C4-2B (cell line): ENCODE measurements around the gene TSEN54.

Experiments
- H3K27ac ChIP-seq: fragments of 450-650 bp; 2 replicates; pipeline ENCODE4 v1.5.1; 2017
- CTCF ChIP-seq: fragments of 450-650 bp; conservative IDR thresholded peaks from 2 replicates; pipeline ENCODE4 v1.5.1; 2017; ENCODE audit warnings: mild to moderate bottlenecking
- ZFX ChIP-seq: fragments of 450-650 bp; IDR thresholded peaks from 2 replicates; pipeline ENCODE4 v1.6.1; 2017

Gene TSEN54

GRCh38 chr17:75493476-75494129 lies 22.7 kb upstream of the TSEN54 start:
- H3K27ac ChIP-seq = no peak overlapping the region
- no peak for TF ChIP-seq CTCF
- no peak for TF ChIP-seq ZFX

GRCh38 chr17:75494326-75494877 lies 21.9 kb upstream of the TSEN54 start:
- no peak for TF ChIP-seq CTCF
- TF ChIP-seq ZFX = no peak
- no peak overlapping the region for H3K27ac ChIP-seq

GRCh38 chr17:75496005-75496404 lies 20.3 kb upstream of the TSEN54 start:
- TF ChIP-seq ZFX (no peak), CTCF (no peak)
- H3K27ac ChIP-seq = no peak overlapping the region

- H3K27ac ChIP-seq = no peak overlapping the region
- TF ChIP-seq ZFX = no peak
- no peak for TF ChIP-seq CTCF
Observed at GRCh38 chr17:75498039-75498725, 18.1 kb upstream of the TSEN54 start.

GRCh38 chr17:75498726-75499213 lies 17.6 kb upstream of the TSEN54 start:
- TF ChIP-seq CTCF = no peak
- no peak for TF ChIP-seq ZFX
- no peak overlapping the region for H3K27ac ChIP-seq

GRCh38 chr17:75499313-75500022 lies 16.9 kb upstream of the TSEN54 start:
- H3K27ac ChIP-seq = no peak overlapping the region
- TF ChIP-seq CTCF (no peak), ZFX (no peak)
